Keratinocyte (primary cell): ENCODE results near the gene CHST15. TPM values are rescaled to one million over a fixed set of nuclear protein-coding genes. Genes with fewer than 3 reads are reported as not detected.

Source experiments
- DNase-seq: peaks from one replicate; pipeline ENCODE4 v3.0.0-alpha.2; 2011; ENCODE audit warnings: low read depth, missing footprints, low spot score
- FAIRE-seq: peaks from 2 replicates; lab custom pipeline; 2011; peaks lifted over from hg19 to GRCh38; lab: Jason Lieb, UNC
- H2AFZ ChIP-seq: 2 replicates; pipeline ENCODE4 v1.6.0; 2012; ENCODE audit warnings: low read length, control low read depth, inconsistent platforms; ENCODE audit not compliant: control insufficient read depth
- H3K27ac ChIP-seq: 2 replicates; pipeline ENCODE4 v1.5.1; 2011; ENCODE audit warnings: low read length; ENCODE audit not compliant: control insufficient read depth, insufficient read depth
- H3K27me3 ChIP-seq: 3 replicates; pipeline ENCODE4 v1.6.0; 2011; ENCODE audit warnings: low read length; ENCODE audit not compliant: control insufficient read depth, insufficient read depth; ENCODE audit errors: extremely low read depth
- H3K36me3 ChIP-seq, 2 experiments: 2 replicates in 1 of 2; 3 replicates in 1 of 2; pipeline ENCODE4 v1.5.1; 2011; ENCODE audit warnings: low read length in 2 of 2, mild to moderate bottlenecking in 1 of 2; ENCODE audit not compliant: control insufficient read depth in 2 of 2, insufficient read depth in 2 of 2; ENCODE audit errors: extremely low read depth in 1 of 2
- H3K4me1 ChIP-seq: 3 replicates; pipeline ENCODE4 v1.5.1; 2011; ENCODE audit warnings: low read length; ENCODE audit not compliant: control insufficient read depth, insufficient read depth; ENCODE audit errors: extremely low read depth
- H3K4me2 ChIP-seq: 3 replicates; pipeline ENCODE4 v1.6.0; 2011; ENCODE audit warnings: low read depth, low read length; ENCODE audit not compliant: control insufficient read depth, insufficient read depth; ENCODE audit errors: extremely low read depth
- H3K4me3 ChIP-seq, 3 experiments: fragments of 200-600 bp in 1 of 3; sonication (generic) in 1 of 3; 2 replicates in 2 of 3; 3 replicates in 1 of 3; pipeline ENCODE4 v1.5.1; 2011 to 2016; ENCODE audit warnings: low read length in 3 of 3, mild to moderate bottlenecking in 3 of 3, control low read depth in 2 of 3, inconsistent platforms in 1 of 3, low read depth in 1 of 3, mixed read lengths in 1 of 3, mixed run types in 1 of 3, moderate library complexity in 1 of 3; ENCODE audit not compliant: control insufficient read depth in 2 of 3, insufficient read depth in 2 of 3; ENCODE audit errors: extremely low read depth in 1 of 3
- H3K79me2 ChIP-seq: 2 replicates; pipeline ENCODE4 v1.6.0; 2012; ENCODE audit warnings: low read length; ENCODE audit not compliant: control insufficient read depth, insufficient read depth
- H3K9ac ChIP-seq: 3 replicates; pipeline ENCODE4 v1.6.0; 2011; ENCODE audit warnings: low read length; ENCODE audit not compliant: control insufficient read depth, insufficient read depth; ENCODE audit errors: extremely low read depth
- H3K9me1 ChIP-seq: 3 replicates; pipeline ENCODE4 v1.6.0; 2011; ENCODE audit warnings: low read length; ENCODE audit not compliant: control insufficient read depth, insufficient read depth; ENCODE audit errors: extremely low read depth
- H3K9me3 ChIP-seq: 2 replicates; pipeline ENCODE4 v1.5.1; 2012; ENCODE audit warnings: low read depth, low read length; ENCODE audit not compliant: control insufficient read depth
- H4K20me1 ChIP-seq: 3 replicates; pipeline ENCODE4 v1.6.0; 2011; ENCODE audit warnings: low read length; ENCODE audit not compliant: control insufficient read depth, insufficient read depth; ENCODE audit errors: extremely low read depth
- EZH2 ChIP-seq: IDR thresholded peaks from one replicate; pipeline ENCODE4 v1.6.1; 2012; ENCODE audit warnings: inconsistent platforms, mild to moderate bottlenecking, low read length, moderate library complexity
- dilution Hi-C: fragments of 300-500 bp; cut with MboI; formaldehyde crosslinking; loops from one replicate; pipeline ENCODE4 v1.7.0; 2020; ENCODE audit warnings: low sequenced_read_pairs; ENCODE audit not compliant: extremely low pct_ligation_motif_present
- polyA plus RNA-seq, 5 experiments: library from polyadenylated mRNA; depleted of rRNA in 3 of 5; stranded (reverse) in 3 of 5; stranded (forward) in 1 of 5; unstranded in 1 of 5; fragments of >200 nt; gene quantifications; 1 replicate in 1 of 5; 2 replicates in 3 of 5; 3 replicates in 1 of 5; pipeline versions ENCODE4 v1.2.1 to v1.2.3, GENCODE V29; 2011 to 2012; ENCODE audit warnings: missing spikeins in 2 of 5, low read depth in 1 of 5, low replicate concordance in 1 of 5
- TF ChIP-seq, protein P1 (sequence below), 3 experiments: IDR thresholded peaks in 1 of 3; conservative IDR thresholded peaks in 1 of 3; optimal IDR thresholded peaks in 1 of 3; 2 replicates in 2 of 3; 3 replicates in 1 of 3; pipeline versions ENCODE3 to v1.5.1; 2011; ENCODE audit warnings: low read length in 3 of 3, mild to moderate bottlenecking in 3 of 3, moderate library complexity in 2 of 3, control low read depth in 1 of 3, inconsistent platforms in 1 of 3; ENCODE audit not compliant: insufficient read depth in 2 of 3; ENCODE audit errors: extremely low read depth in 1 of 3

Gene CHST15
- polyA plus RNA-seq, 1 donor (not counting 4 experiments of a cell fraction or from before 2014, with no cell fraction given), result 24.5 TPM

DNA sequence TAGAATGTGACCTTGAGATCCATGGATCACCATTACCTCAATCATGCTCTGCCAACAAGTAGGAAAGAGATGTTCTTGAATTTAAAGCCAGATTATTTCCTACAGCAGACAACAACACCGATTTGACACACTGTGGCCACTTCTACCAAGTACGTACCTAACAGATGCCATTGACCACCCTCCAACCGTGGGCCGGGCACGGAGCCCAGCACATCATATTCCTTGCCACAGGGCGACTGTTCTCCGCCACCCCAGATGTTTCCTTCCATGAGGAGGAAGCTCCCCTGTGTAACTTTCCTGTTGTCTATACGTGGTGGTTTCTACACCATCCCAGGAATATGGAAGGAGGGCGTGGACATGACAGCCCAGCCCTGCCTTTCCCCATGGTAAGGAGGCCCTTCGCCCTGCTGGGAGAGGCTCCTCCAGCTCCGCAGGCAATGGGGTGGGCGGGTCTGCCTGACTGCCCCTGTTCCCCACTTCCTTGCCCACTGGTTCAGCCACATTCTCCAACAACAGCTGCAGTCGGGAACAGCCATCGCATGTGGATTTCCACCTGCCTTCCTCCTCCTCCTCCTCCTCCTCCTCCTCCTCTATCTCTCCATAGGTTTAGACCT lies 7.2 kb downstream of the CHST15 start:
- H3K36me3 ChIP-seq, result peaks cover 0 to 9% of the 10 kb centered on the region in 2 experiments
- dilution Hi-C loops, result no loop called here
- no peak for FAIRE-seq
- H3K4me1 ChIP-seq, result peaks cover 39% of the 10 kb centered on the region
- peaks cover 14% of the 10 kb centered on the region for H3K9me1 ChIP-seq
- no peaks in the 10 kb centered on the region for H3K9me3 ChIP-seq
- H3K9ac ChIP-seq, result no peak overlapping the region
- no peaks in the 10 kb centered on the region for H3K27me3 ChIP-seq
- H4K20me1 ChIP-seq, result peaks cover 29% of the 10 kb centered on the region
- no peak overlapping the region for H3K27ac ChIP-seq
- DNase-seq, result no peak
- no peak overlapping the region for H3K4me3 ChIP-seq
- TF ChIP-seq, protein P1, sequence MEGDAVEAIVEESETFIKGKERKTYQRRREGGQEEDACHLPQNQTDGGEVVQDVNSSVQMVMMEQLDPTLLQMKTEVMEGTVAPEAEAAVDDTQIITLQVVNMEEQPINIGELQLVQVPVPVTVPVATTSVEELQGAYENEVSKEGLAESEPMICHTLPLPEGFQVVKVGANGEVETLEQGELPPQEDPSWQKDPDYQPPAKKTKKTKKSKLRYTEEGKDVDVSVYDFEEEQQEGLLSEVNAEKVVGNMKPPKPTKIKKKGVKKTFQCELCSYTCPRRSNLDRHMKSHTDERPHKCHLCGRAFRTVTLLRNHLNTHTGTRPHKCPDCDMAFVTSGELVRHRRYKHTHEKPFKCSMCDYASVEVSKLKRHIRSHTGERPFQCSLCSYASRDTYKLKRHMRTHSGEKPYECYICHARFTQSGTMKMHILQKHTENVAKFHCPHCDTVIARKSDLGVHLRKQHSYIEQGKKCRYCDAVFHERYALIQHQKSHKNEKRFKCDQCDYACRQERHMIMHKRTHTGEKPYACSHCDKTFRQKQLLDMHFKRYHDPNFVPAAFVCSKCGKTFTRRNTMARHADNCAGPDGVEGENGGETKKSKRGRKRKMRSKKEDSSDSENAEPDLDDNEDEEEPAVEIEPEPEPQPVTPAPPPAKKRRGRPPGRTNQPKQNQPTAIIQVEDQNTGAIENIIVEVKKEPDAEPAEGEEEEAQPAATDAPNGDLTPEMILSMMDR (optimal IDR thresholded peaks at IDR 0.05 in 1 of 3, IDR thresholded peaks at IDR 0.05 in 1 of 3, conservative IDR thresholded peaks at IDR 0.05 in 1 of 3; ENCODE audit: extremely low read depth in 1 of 3, insufficient read depth in 2 of 3, low read length in 3 of 3), result no peak
- no peak for TF ChIP-seq EZH2
- no peak overlapping the region for H3K4me2 ChIP-seq
- H3K79me2 ChIP-seq, result peaks cover 79% of the 10 kb centered on the region
- no peak overlapping the region for H2AFZ ChIP-seq

DNA sequence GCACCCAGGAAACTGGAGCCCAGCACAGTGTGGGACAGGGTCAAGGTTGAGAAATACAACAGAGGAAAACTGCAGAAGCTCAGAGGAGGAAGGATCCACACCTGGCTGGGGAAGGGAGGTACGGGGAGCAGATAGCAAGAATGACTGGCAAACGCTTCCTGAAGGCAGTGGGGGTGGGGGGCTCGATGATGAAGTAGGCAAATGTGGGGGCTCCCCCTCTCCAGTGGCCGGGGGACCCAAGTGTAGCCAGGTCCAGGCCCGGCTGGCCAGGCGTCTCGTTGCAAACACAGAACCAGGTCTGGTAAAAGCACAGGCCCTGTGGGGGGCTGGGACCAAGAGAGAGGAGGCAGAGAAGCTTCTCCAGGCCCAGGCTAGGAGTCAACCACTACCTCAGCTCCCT lies 7.7 kb downstream of the CHST15 start:
- Histone ChIP-seq H3K9ac (no peak overlapping the region), H3K9me3 (no peaks in the 10 kb centered on the region), H3K27me3 (no peaks in the 10 kb centered on the region), H3K27ac (no peak overlapping the region), H3K4me1 (peaks cover 34% of the 10 kb centered on the region), H3K79me2 (peaks cover 79% of the 10 kb centered on the region), H3K4me3 (no peak overlapping the region), H3K9me1 (peaks cover 14% of the 10 kb centered on the region), H2AFZ (no peak overlapping the region), H3K36me3 (peaks cover 0 to 9% of the 10 kb centered on the region in 2 experiments), H3K4me2 (no peak overlapping the region), H4K20me1 (peaks cover 28% of the 10 kb centered on the region)
- FAIRE-seq (no peak), DNase-seq (no peak)
- dilution Hi-C loops, result no loop called here
- no peak for TF ChIP-seq EZH2

DNA sequence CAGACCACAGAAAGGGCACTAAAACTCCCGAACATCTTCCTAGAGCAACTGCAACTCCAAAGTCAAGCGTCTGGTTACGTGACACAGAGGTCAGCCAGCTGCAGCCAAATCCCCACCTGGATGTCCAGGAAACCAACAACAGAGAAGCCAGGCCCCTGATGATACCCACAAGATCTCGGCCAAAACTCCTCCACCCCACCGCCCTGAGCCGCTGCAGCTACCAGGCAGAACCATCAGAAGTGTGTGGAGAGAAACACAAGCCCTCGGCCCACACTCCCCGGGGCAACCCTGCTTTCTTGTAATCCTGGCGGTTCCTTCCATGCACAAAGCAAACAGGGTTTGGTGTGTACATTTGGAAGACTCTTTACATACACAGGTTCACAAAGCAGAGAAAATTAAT lies 8.7 kb downstream of the CHST15 start:
- Histone ChIP-seq H3K4me1 (peaks cover 28% of the 10 kb centered on the region), H3K9me3 (no peaks in the 10 kb centered on the region), H2AFZ (no peak overlapping the region), H3K36me3 (peaks cover 0 to 9% of the 10 kb centered on the region in 2 experiments), H3K27me3 (no peaks in the 10 kb centered on the region), H3K4me2 (no peak overlapping the region), H3K4me3 (no peak overlapping the region), H3K9ac (no peak overlapping the region), H3K79me2 (peaks cover 79% of the 10 kb centered on the region), H3K9me1 (peaks cover 14% of the 10 kb centered on the region), H3K27ac (no peak overlapping the region), H4K20me1 (peaks cover 28% of the 10 kb centered on the region)
- DNase-seq (no peak), FAIRE-seq (no peak)
- dilution Hi-C loops, result no loop called here
- TF ChIP-seq EZH2, result no peak
- TF ChIP-seq, protein P1 (optimal IDR thresholded peaks at IDR 0.05 in 1 of 3, IDR thresholded peaks at IDR 0.05 in 1 of 3, conservative IDR thresholded peaks at IDR 0.05 in 1 of 3; ENCODE audit: extremely low read depth in 1 of 3, insufficient read depth in 2 of 3, low read length in 3 of 3), result no peak
